K562 (cell line): ENCODE measurements around the gene DIP2C. TPM values are rescaled to one million over a fixed set of nuclear protein-coding genes. Genes with fewer than 3 reads are reported as not detected.

Experiments
- ATAC-seq: fragments of 200-7000 bp; cut with Tn5 transposase; 3 replicates; pipeline ENCODE4 v1.9.1; 2020; ENCODE audit warnings: moderate library complexity
- BruUV-seq: library from RNA; stranded (reverse); fragments of 400-500 nt; replicated peaks from 2 replicates; lab custom pipeline; 2021; lab: Mats Ljungman, UMichigan
- CTCF ChIA-PET: fragments of 300-600 bp; formaldehyde crosslinking; extraction: SDS; loops from one replicate; lab custom pipeline; 2021; ENCODE audit warnings: low intra/inter-chr PET ratio; lab: Yijun Ruan, JAX
- POLR2A ChIA-PET: fragments of 300-600, 350-650 bp; sonication (Branson Sonifier 250); formaldehyde crosslinking; extraction: SDS; loops from one replicate; lab custom pipeline; 2021; ENCODE audit warnings: antibody characterized with exemption, inconsistent platforms; lab: Yijun Ruan, JAX
- DNase-seq, 4 experiments: peaks; one replicate each; pipeline versions ENCODE4 v3.0.0 to v3.0.0-alpha.2; 2011 to 2018; ENCODE audit warnings: low spot score in 3 of 4, mixed read lengths in 3 of 4; ENCODE audit errors: extremely low read depth in 1 of 4
- FAIRE-seq: peaks from 2 replicates; lab custom pipeline; 2011; peaks lifted over from hg19 to GRCh38; lab: Jason Lieb, UNC
- H2AFZ ChIP-seq: 2 replicates; pipeline ENCODE4 v1.6.0; 2011; ENCODE audit warnings: low read depth, low read length, control low read depth, inconsistent platforms
- H3K27ac ChIP-seq: fragments of 200-600 bp; 3 replicates; pipeline ENCODE4 v1.8.0; 2011; ENCODE audit warnings: low read depth, mild to moderate bottlenecking, control low read depth, inconsistent platforms, low read length, moderate library complexity, mixed read lengths; ENCODE audit errors: extremely low read depth
- H3K27me3 ChIP-seq, 2 experiments: fragments of 300-600 bp in 1 of 2; 2 replicates in 1 of 2; 3 replicates in 1 of 2; pipeline versions ENCODE4 v1.6.0 to v1.8.0; 2011; ENCODE audit warnings: inconsistent platforms in 2 of 2, low read length in 2 of 2, mild to moderate bottlenecking in 1 of 2, mixed read lengths in 1 of 2, moderate library complexity in 1 of 2; ENCODE audit not compliant: control insufficient read depth in 2 of 2, insufficient read depth in 2 of 2
- H3K36me3 ChIP-seq: fragments of 300-600 bp; 3 replicates; pipeline ENCODE4 v1.8.0; 2011; ENCODE audit warnings: mild to moderate bottlenecking, low read length, inconsistent platforms; ENCODE audit not compliant: control insufficient read depth, insufficient read depth
- H3K4me1 ChIP-seq, 2 experiments: fragments of 200-600 bp in 1 of 2; replicated peaks in 1 of 2; 2 replicates in 1 of 2; 3 replicates in 1 of 2; pipeline versions ENCODE4 v1.5.1 to v1.8.0; 2011; ENCODE audit warnings: inconsistent platforms in 2 of 2, low read length in 2 of 2, mild to moderate bottlenecking in 1 of 2, mixed read lengths in 1 of 2, moderate library complexity in 1 of 2; ENCODE audit not compliant: control insufficient read depth in 2 of 2, insufficient read depth in 2 of 2
- H3K4me2 ChIP-seq: 2 replicates; pipeline ENCODE4 v1.6.1; 2011; ENCODE audit warnings: low read length, control low read depth, inconsistent platforms, mixed read lengths; ENCODE audit not compliant: insufficient read depth
- H3K4me3 ChIP-seq: fragments of 200-600 bp; sonication (generic), shearing (Covaris generic); 2 replicates; pipeline ENCODE4 v1.5.1; 2016; ENCODE audit warnings: control low read depth, inconsistent platforms
- H3K79me2 ChIP-seq: fragments of 200-600 bp; 3 replicates; pipeline ENCODE4 v1.8.0; 2011; ENCODE audit warnings: low read length, inconsistent platforms; ENCODE audit not compliant: control insufficient read depth, insufficient read depth
- H3K9ac ChIP-seq, 2 experiments: 2 replicates each; pipeline versions ENCODE4 v1.6.0 to v1.6.1; 2011; ENCODE audit warnings: low read depth in 2 of 2, low read length in 2 of 2, control low read depth in 1 of 2, inconsistent platforms in 1 of 2, mild to moderate bottlenecking in 1 of 2, mixed read lengths in 1 of 2; ENCODE audit not compliant: insufficient read depth in 1 of 2
- H3K9me1 ChIP-seq: one replicate; pipeline ENCODE4 v1.6.0; 2011; ENCODE audit warnings: inconsistent platforms, mild to moderate bottlenecking, low read length, moderate library complexity; ENCODE audit not compliant: control insufficient read depth, insufficient read depth
- H3K9me3 ChIP-seq: replicated peaks from 2 replicates; pipeline ENCODE4 v1.5.1; 2011; ENCODE audit warnings: low read depth, low read length, inconsistent platforms; ENCODE audit not compliant: control insufficient read depth, insufficient read depth
- H4K20me1 ChIP-seq: replicated peaks from 2 replicates; pipeline ENCODE4 v1.6.1; 2011; ENCODE audit warnings: low read length, inconsistent platforms, mixed read lengths; ENCODE audit not compliant: control insufficient read depth, insufficient read depth
- ADNP ChIP-seq: fragments of 200-800 bp; sonication (Bioruptor generic); IDR thresholded peaks from 2 replicates; pipeline ENCODE4 v1.6.1; 2016; ENCODE audit warnings: missing genetic modification characterization, missing compliant biosample characterization
- CXXC5 ChIP-seq: fragments of 250-450 bp; sonication (Bioruptor Pico); IDR thresholded peaks from 2 replicates; pipeline ENCODE4 v1.8.0; 2022; ENCODE audit warnings: inconsistent platforms, mild to moderate bottlenecking, moderate library complexity
- GTF2A2 ChIP-seq: IDR thresholded peaks from 2 replicates; pipeline ENCODE4 v1.6.1; 2016; ENCODE audit warnings: mild to moderate bottlenecking, missing genetic modification characterization, missing compliant biosample characterization
- PTBP1 ChIP-seq: fragments of 200-400 bp; formaldehyde crosslinking; IDR thresholded peaks from 2 replicates; pipeline ENCODE4 v1.6.1; 2017; ENCODE audit warnings: low read depth, low read length
- TEAD4 ChIP-seq, 2 experiments: sonication (generic) in 1 of 2; formaldehyde crosslinking in 1 of 2; IDR thresholded peaks; 2 replicates each; pipeline versions ENCODE4 v1.6.1 to v1.8.0; 2012 to 2022; ENCODE audit warnings: borderline replicate concordance in 1 of 2, inconsistent platforms in 1 of 2, low read length in 1 of 2, mild to moderate bottlenecking in 1 of 2, missing genetic modification reagents in 1 of 2
- ZNF830 ChIP-seq: fragments of 250-450 bp; sonication (Bioruptor Pico); IDR thresholded peaks from 2 replicates; pipeline ENCODE4 v1.5.0; 2021; ENCODE audit warnings: mild to moderate bottlenecking
- WGBS: fragments of 100-300 bp; shearing (Covaris generic); methylation state at CpG from one replicate; pipeline ENCODE4 v1.1.6; 2016; ENCODE audit warnings: low coverage, mixed read lengths; ENCODE audit not compliant: insufficient coverage; ENCODE audit errors: missing lambda C conversion rate; 5-methylcytosine and 5-hydroxymethylcytosine counted together
- in situ Hi-C: fragments of 300-500 bp; cut with MboI; formaldehyde crosslinking; loops from 4 replicates; pipeline ENCODE4 v1.15.0; 2018; ENCODE audit warnings: inconsistent platforms, mixed read lengths
- intact Hi-C: fragments of 100-400 bp; cut with micrococcal nuclease; formaldehyde crosslinking; loops from 2 replicates; pipeline ENCODE4 v1.14.2; 2022
- polyA plus RNA-seq, 8 experiments: library from polyadenylated mRNA; depleted of rRNA in 4 of 8; stranded (reverse) in 5 of 8; unstranded in 3 of 8; fragments of >200 nt; fragmentation: Nextera tagmentation in 2 of 8; fragmentation: Illumina TruSeq in 1 of 8; extraction: Ambion mirVana in 2 of 8; extraction: Trizol in 1 of 8; gene quantifications; 2 replicates each; pipeline versions ENCODE4 v1.2.1 to v1.2.3, GENCODE V29; 2011 to 2014; ENCODE audit warnings: inconsistent platforms in 1 of 8, missing spikeins in 1 of 8
- total RNA-seq, 7 experiments: library from RNA; depleted of rRNA in 6 of 7; stranded (reverse); fragments of >200 nt in 6 of 7; fragmentation: Illumina TruSeq in 2 of 7; extraction: Trizol in 2 of 7; gene quantifications; 2 replicates each; pipeline versions ENCODE4 v1.2.1 to v1.2.3, GENCODE V29; 2011 to 2021; ENCODE audit warnings: low replicate concordance in 1 of 7

DIP2C gene
- total and polyA plus RNA-seq, 9 of the 15 experiments (the other 6 are each of a cell fraction or from before 2014, with no cell fraction given), result 0.01 TPM; not detected in 8

- FAIRE-seq (no peak), DNase-seq (no peak), ATAC-seq (no peak)
- no peak overlapping the region for H3K9ac ChIP-seq
- no peak overlapping the region for H3K4me3 ChIP-seq
- intact Hi-C loops (no loop called here), in situ Hi-C loops (no loop called here)
- 0 out of 5 replicates have a peak, but pooled peaks cover 0 to 2% of the 10 kb centered on the region in 2 experiments for H3K4me1 ChIP-seq
- no peak overlapping the region for H3K4me2 ChIP-seq
- WGBS, result 3% methylated on average over 23 of the region's 35 CpGs
- no TSS peak for BruUV-seq
- H2AFZ ChIP-seq, result no peak overlapping the region
- H3K36me3 ChIP-seq, result no peaks in the 10 kb centered on the region
- no peak for TF ChIP-seq GTF2A2 (tag)
- no peak for TF ChIP-seq CXXC5 (CRISPR knock-in tag)
- no peak for TF ChIP-seq PTBP1
- TF ChIP-seq ADNP (tag), result no peak
- TF ChIP-seq ZNF830 (CRISPR knock-in tag), result no peak
- TF ChIP-seq TEAD4 (IDR thresholded peaks at IDR 0.05; ENCODE audit: low read length), result no peak
- TF ChIP-seq TEAD4 (CRISPR knock-in tag; IDR thresholded peaks at IDR 0.05; ENCODE audit: borderline replicate concordance), result no peak
- no peaks in the 10 kb centered on the region for H4K20me1 ChIP-seq
- H3K27ac ChIP-seq, result no peak overlapping the region
- H3K79me2 ChIP-seq, result no peaks in the 10 kb centered on the region
- peaks cover 33 to 54% of the 10 kb centered on the region in 2 experiments for H3K27me3 ChIP-seq
- CTCF ChIA-PET, result no interaction called here
- H3K9me1 ChIP-seq, result no peaks in the 10 kb centered on the region
- POLR2A ChIA-PET, result no interaction called here
- H3K9me3 ChIP-seq, result no peaks in the 10 kb centered on the region; the same call in 1 of the 2 replicates
Measured at GRCh38 chr10:375815-376505, 313.5 kb downstream of the DIP2C start.
